Mesothelial cell of epicardium (in vitro differentiated cells): Measurements from ENCODE around the gene NDUFV3. TPM values are rescaled to one million over a fixed set of nuclear protein-coding genes. Genes with fewer than 3 reads are reported as not detected.
"Not testable (repeated sequence)": the region's sequence is repeated elsewhere in the genome, so short reads cannot be mapped to it uniquely, and the experiment has no call there.

Experiments used
- DNase-seq, 2 experiments: peaks; one replicate each; pipeline ENCODE4 v3.0.0; 2021; ENCODE audit warnings: low spot score in 2 of 2; ENCODE audit not compliant: unreplicated experiment in 2 of 2
- H3K27ac Mint-ChIP-seq: 2 replicates; pipeline ENCODE4 v1.8.0; 2021; ENCODE audit warnings: mixed read lengths
- H3K27me3 Mint-ChIP-seq: 2 replicates; pipeline ENCODE4 v1.8.0; 2021; ENCODE audit warnings: low read depth, mixed read lengths
- H3K36me3 Mint-ChIP-seq: 2 replicates; pipeline ENCODE4 v1.8.0; 2021; ENCODE audit warnings: mixed read lengths
- H3K4me1 Mint-ChIP-seq: 2 replicates; pipeline ENCODE4 v1.8.0; 2021; ENCODE audit warnings: mixed read lengths
- H3K4me3 Mint-ChIP-seq: 2 replicates; pipeline ENCODE4 v1.8.0; 2021; ENCODE audit warnings: mild to moderate bottlenecking, moderate library complexity, mixed read lengths
- H3K9me3 Mint-ChIP-seq: 2 replicates; pipeline ENCODE4 v1.8.0; 2021; ENCODE audit warnings: mixed read lengths
- total RNA-seq: library from RNA; stranded (reverse); gene quantifications from 3 replicates; pipeline ENCODE4 v1.2.1, GENCODE V29; 2021
- TF ChIP-seq, protein P1 (sequence below): fragments of 200-600 bp; sonication (generic); IDR thresholded peaks from one replicate; pipeline ENCODE4 v1.5.0; 2021; ENCODE audit warnings: antibody characterized with exemption; ENCODE audit not compliant: unreplicated experiment

NDUFV3 gene
- total RNA-seq, 1 donor from 2014 or later, result 34.4 TPM

DNA sequence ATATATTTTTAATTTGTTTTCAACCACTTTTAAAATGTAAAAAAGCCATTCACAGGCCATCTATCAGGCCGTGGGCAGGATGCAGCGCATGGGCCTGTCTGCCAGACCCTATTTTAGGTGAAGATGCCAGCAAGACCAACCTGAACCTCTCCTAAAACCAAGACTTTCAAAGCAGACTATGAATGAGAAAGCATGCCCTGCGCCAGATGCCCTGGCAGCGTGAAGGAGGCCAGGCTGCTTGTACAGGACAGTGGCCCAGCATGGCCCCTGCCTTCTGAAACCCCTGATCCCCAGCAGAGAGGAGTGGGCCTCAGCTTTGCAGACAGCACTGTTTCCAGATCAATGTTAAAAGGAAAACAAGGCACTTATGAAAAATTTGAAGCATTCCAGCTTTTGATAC, 45.4 kb upstream of the NDUFV3 start:
- H3K27me3 Mint-ChIP-seq, result no peaks in the 10 kb centered on the region

DNA sequence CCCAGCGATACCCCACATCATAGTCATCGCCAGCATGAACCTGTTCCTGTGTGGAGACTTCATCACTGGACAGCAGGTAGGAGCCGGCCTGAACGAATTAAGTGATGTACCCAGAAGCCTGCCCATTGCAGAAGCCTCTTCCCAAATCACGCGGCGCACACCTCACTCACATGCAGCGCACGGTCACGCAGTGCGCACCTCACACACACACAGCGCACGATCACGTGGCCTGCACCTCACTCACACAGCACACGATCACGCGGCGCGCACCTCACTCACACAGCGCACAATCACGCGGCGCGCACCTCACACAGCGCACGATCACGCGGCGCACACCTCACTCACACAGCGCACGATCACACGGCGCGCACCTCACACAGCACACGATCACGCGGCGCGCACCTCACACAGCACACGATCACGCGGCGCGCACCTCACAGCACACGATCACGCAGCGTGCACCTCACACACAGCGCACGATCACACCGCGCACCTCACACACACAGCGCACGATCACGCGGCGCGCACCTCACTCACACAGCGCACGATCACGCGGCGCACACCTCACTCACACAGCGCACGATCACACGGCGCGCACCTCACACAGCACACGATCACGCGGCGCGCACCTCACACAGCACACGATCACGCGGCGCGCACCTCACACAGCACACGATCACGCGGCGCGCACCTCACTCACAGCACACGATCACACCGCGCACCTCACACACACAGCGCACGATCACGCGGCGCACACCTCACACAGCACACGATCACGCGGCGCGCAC, 44.8 kb upstream of the NDUFV3 start:
- not testable (repeated sequence) for H3K27me3 Mint-ChIP-seq, H3K9me3 Mint-ChIP-seq, H3K27ac Mint-ChIP-seq, H3K4me3 Mint-ChIP-seq, H3K4me1 Mint-ChIP-seq, DNase-seq
- peaks cover 45% of the 10 kb centered on the region for H3K36me3 Mint-ChIP-seq

More for the DNA sequence above, 45.4 kb upstream of the NDUFV3 start:
- H3K4me1 Mint-ChIP-seq, result no peaks in the 10 kb centered on the region
- no peaks in the 10 kb centered on the region for H3K9me3 Mint-ChIP-seq
- TF ChIP-seq, protein P1, sequence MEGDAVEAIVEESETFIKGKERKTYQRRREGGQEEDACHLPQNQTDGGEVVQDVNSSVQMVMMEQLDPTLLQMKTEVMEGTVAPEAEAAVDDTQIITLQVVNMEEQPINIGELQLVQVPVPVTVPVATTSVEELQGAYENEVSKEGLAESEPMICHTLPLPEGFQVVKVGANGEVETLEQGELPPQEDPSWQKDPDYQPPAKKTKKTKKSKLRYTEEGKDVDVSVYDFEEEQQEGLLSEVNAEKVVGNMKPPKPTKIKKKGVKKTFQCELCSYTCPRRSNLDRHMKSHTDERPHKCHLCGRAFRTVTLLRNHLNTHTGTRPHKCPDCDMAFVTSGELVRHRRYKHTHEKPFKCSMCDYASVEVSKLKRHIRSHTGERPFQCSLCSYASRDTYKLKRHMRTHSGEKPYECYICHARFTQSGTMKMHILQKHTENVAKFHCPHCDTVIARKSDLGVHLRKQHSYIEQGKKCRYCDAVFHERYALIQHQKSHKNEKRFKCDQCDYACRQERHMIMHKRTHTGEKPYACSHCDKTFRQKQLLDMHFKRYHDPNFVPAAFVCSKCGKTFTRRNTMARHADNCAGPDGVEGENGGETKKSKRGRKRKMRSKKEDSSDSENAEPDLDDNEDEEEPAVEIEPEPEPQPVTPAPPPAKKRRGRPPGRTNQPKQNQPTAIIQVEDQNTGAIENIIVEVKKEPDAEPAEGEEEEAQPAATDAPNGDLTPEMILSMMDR, result no peak
- DNase-seq, result no peak
- H3K4me3 Mint-ChIP-seq, result no peak overlapping the region
- peaks cover 49% of the 10 kb centered on the region for H3K36me3 Mint-ChIP-seq
- no peak overlapping the region for H3K27ac Mint-ChIP-seq

DNA sequence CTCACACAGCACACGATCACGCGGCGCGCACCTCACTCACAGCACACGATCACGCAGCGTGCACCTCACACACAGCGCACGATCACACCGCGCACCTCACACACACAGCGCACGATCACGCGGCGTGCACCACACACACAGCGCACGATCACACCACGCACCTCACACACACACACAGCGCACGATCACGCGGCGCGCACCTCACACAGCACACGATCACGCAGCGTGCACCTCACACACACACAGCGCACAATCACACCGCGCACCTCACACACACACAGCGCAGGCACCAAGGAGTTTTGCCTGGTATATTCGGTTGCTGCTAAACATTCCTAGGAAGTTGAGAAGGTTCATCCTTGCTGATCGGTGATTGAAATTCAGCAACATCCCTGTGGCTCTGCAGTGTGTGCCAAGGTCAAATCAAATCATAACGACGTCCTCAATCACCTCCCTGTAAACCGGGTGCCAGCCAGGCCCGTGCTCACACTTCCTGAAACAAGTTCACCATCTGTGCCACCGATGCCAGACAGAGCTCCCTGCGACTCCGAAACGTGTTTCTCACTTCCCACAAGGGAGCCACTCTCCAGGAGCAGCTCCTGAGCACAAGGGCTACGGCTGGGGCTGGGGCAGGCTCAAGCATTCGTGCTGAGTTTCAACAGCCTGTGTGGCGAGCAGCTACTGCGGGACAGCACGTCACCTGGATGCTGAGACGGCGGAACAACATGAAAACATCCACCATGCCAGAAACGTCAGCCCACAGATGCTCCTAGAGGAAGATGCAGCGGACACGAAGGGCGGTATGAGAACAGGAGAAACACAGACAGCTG, 44.0 kb upstream of the NDUFV3 start:
- Mint-ChIP-seq H3K27ac (no peak overlapping the region), H3K9me3 (no peaks in the 10 kb centered on the region), H3K27me3 (no peaks in the 10 kb centered on the region), H3K36me3 (peaks cover 41% of the 10 kb centered on the region), H3K4me1 (no peaks in the 10 kb centered on the region), H3K4me3 (no peak overlapping the region)
- TF ChIP-seq, protein P1, result no peak
- DNase-seq, result no peak

DNA sequence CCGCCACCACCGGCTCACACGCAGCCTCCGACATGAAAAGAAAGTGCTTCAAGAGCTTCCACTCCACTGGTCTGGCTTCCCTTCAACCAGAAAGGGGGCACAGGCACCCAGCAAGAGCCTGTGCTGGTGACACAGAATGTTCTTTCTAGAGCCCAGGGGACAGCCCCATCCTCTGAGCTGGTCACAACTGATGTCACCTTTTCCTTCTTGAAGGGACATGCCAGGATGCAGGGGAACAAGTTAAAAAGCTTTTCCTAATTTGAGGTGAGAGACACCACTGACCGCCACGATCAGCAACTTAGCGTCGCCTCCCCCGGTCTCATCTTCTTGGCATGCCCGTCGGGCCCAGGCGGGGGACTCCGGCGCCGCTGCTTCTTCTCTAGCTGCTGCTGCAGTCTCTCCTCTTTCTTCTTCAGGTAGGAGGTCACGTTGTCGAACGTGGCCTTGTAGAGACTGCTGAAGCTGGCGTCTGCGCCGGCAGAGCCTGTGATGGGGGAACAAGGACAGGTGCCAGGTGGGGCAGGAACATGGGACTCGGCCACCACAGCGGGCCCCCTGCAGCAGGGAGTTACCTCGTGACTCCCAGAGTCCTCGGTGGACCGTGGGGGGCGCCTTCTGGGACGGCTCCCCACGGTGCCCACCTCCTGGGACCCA, 43.2 kb upstream of the NDUFV3 start:
- no peak for DNase-seq
- Mint-ChIP-seq H3K36me3 (peaks cover 44% of the 10 kb centered on the region), H3K27ac (no peak overlapping the region), H3K4me3 (no peak overlapping the region), H3K9me3 (no peaks in the 10 kb centered on the region), H3K27me3 (no peaks in the 10 kb centered on the region), H3K4me1 (no peaks in the 10 kb centered on the region)
- TF ChIP-seq, protein P1, result no peak

DNA sequence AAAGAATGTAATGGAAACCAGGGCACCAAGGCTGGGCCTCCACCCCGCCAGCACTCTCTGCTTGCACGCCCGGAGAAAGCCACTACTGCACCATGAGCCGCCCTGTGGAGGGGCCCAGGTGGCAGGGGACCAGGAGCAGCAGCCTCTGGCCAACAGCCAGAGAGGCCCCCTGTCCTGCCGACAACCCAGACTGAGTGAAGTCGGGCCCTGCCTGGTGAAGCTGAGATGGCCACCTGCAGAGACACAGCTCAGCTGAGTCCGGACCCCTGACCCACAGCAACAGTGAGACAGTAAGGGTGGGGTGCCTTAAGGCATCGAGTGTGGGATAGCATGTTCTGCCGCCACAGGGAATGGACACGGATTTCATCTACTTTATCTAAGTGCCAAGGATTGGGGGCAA, 42.6 kb upstream of the NDUFV3 start:
- DNase-seq, result no peak
- Mint-ChIP-seq H3K27ac (no peak overlapping the region), H3K36me3 (peaks cover 39% of the 10 kb centered on the region), H3K4me1 (no peaks in the 10 kb centered on the region), H3K4me3 (no peak overlapping the region), H3K9me3 (no peaks in the 10 kb centered on the region), H3K27me3 (no peaks in the 10 kb centered on the region)
- TF ChIP-seq, protein P1, result no peak
